ENCODE results near the gene NUDT17. TPM values are rescaled to one million over a fixed set of nuclear protein-coding genes. Genes with fewer than 3 reads are reported as not detected.
"Not testable (repeated sequence)": the region's sequence is repeated elsewhere in the genome, so short reads cannot be mapped to it uniquely, and the experiment has no call there.

The NUDT17 gene
- total RNA-seq, 2 donors from 2014 or later, result 2.1 to 2.2 TPM

DNA sequence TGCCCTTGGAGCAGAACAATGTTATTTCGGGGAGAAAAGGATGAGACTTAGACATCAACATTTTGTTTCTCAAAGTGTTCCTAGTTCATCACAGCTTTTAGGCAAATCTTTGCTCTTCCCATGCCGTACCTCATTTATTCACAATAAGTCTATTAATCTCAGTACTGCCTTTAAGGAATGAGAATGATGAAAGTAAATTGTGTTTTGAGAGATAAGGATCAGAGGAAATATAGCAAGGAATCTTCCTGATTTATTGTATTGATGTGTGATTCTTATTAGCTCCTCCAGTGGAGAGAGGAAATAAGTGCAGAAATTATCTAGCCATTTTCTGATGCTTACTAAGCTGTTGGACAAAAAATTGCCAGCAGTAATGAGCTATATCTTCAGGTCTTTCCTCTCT, 19.4 kb upstream of the NUDT17 start:
- Mint-ChIP-seq H3K27ac (peak overlapping the region; percentile 41), H3K36me3 (ENCODE audit: low read depth) (peaks cover 17% of the 10 kb centered on the region), H3K4me3 (peak overlapping the region; percentile 31), H3K4me1 (peaks cover 34% of the 10 kb centered on the region), H3K27me3 (no peaks in the 10 kb centered on the region)
- DNase-seq (no peak), ATAC-seq (no peak)
- H3K9me3 ChIP-seq (ENCODE audit: control insufficient read depth, low read length, poor library complexity, severe bottlenecking), result no peaks in the 10 kb centered on the region

DNA sequence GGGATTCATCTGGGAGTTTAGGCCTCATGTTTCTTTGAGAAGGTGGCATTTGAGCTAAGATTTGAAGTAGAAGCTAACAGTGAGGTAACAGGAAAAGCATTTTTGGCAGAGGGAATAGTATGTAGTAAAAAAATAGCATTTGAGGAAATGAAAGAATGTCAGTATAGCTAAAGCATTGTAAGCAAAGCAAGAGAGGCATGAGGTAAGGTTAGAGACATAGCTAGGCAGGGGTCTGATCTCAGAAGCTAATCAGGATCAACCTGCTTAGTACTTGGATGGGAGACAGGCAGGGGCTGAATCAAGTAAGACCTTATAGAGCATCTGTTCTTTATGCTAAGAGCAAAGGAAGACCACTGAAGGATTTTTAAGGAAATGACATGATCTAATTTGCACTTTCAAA, 17.5 kb upstream of the NUDT17 start:
- Mint-ChIP-seq H3K4me3 (peak overlapping the region; percentile 41), H3K4me1 (peaks cover 37% of the 10 kb centered on the region), H3K36me3 (ENCODE audit: low read depth) (peaks cover 25% of the 10 kb centered on the region), H3K27ac (peak overlapping the region; percentile 75), H3K27me3 (no peaks in the 10 kb centered on the region)
- DNase-seq (no peak), ATAC-seq (no peak)
- H3K9me3 ChIP-seq (ENCODE audit: control insufficient read depth, low read length, poor library complexity, severe bottlenecking), result no peaks in the 10 kb centered on the region

DNA sequence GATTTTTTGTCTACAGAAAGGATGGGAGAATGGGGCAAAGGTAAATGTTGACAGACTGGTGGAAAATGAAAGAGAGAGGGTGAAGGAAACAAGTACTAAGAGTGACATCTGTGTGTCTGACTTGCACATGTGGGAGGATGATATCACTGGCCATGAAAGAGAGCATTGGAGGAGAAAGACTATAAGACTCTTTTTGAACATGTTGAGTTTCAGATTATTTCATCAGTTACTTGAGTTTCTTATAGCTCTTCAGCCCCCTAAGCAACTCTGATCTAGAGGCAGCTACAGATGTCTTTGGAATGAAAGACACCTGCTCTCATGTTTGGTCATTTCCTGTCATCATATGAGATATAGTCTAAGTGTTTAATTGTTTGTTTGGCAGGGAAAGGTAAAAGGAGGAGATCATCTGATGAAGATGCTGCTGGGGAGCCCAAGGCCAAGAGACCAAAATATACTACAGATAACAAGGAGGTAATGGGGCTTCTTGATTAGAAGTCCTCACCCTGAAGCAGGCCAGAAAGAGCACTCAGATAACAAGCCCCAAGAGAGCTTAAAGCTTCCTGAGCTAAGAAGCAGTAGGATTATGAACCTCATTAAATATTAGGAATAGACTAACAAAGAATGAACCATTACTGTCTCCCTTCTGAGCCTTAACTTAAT, 16.9 kb upstream of the NUDT17 start:
- Mint-ChIP-seq H3K4me3 (peak overlapping the region; percentile 19), H3K27ac (peak overlapping the region; percentile 75), H3K4me1 (peaks cover 37% of the 10 kb centered on the region), H3K27me3 (no peaks in the 10 kb centered on the region), H3K36me3 (ENCODE audit: low read depth) (peaks cover 25% of the 10 kb centered on the region)
- H3K9me3 ChIP-seq (ENCODE audit: control insufficient read depth, low read length, poor library complexity, severe bottlenecking), result no peaks in the 10 kb centered on the region
- ATAC-seq (no peak), DNase-seq (no peak)

DNA sequence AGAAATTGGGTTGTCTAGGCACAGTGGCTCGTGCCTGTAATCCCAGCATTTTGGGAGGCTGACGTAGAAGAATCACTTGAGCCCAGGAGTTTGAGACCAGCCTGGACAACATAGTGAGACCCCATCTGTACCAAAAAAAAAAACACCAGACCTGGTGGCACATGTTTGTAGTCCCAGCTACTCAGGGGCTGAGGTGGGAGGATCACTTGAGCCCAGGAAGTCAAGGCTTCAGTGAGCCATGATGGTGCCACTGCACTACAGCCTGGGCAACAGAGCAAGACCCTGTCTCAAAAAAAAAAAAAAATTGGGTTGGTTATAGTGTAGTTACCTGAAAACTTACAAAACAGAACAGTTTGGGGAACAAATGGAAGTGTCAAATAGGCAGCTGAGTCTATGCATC, 14.6 kb upstream of the NUDT17 start:
- H3K36me3 Mint-ChIP-seq (ENCODE audit: low read depth), result peaks cover 25% of the 10 kb centered on the region
- H3K27me3 Mint-ChIP-seq; DNase-seq; H3K4me3 Mint-ChIP-seq; H3K27ac Mint-ChIP-seq; ATAC-seq; H3K9me3 ChIP-seq (ENCODE audit: control insufficient read depth, low read length, poor library complexity, severe bottlenecking): not testable (repeated sequence)
- peaks cover 27% of the 10 kb centered on the region for H3K4me1 Mint-ChIP-seq

DNA sequence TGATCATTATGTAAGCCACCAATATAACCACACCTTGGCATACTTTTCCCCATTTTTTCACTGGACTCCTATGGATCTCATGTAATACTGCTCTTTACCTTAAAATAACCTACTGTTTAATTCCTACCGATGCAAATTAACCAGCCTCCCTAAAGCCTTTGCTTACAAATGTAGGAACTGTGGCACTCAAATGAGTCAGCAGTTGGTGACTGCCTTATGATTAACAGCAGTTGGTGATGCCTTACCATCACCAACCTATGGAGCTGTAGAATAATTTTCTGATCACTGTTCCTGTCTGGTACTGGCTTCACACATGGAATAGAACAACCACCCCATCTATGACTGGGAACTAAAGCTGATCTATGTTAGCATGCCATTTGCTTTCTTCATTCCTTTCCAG, 7.8 kb upstream of the NUDT17 start:
- no peaks in the 10 kb centered on the region for H3K27me3 Mint-ChIP-seq
- ATAC-seq, result no peak
- no peaks in the 10 kb centered on the region for H3K36me3 Mint-ChIP-seq (ENCODE audit: low read depth)
- H3K4me1 Mint-ChIP-seq, result no peaks in the 10 kb centered on the region
- DNase-seq, result no peak
- H3K9me3 ChIP-seq (ENCODE audit: control insufficient read depth, low read length, poor library complexity, severe bottlenecking), result no peaks in the 10 kb centered on the region
- H3K4me3 Mint-ChIP-seq, result no peak overlapping the region
- H3K27ac Mint-ChIP-seq, result no peak overlapping the region

DNA sequence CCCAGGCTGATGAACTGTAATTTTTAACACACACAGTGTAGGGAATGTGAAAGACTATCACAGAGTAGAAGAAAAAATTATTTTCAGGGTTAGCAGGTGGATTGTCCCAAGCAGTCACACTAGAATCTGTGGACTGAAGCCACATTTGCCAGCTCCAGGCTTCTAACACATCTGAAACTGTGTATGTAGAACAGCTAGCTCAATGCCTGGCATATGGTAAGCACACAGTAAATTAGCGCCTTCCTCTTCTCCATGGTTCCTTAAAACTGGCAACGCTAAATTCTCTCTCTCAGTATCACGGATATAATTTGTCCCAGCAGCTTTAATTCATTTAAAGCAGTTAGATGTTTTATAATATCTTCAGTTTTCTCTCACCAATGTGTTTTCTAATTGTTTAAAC, 2.4 kb upstream of the NUDT17 start:
- DNase-seq (no peak), ATAC-seq (no peak)
- H3K9me3 ChIP-seq (ENCODE audit: control insufficient read depth, low read length, poor library complexity, severe bottlenecking), result no peaks in the 10 kb centered on the region
- Mint-ChIP-seq H3K27ac (no peak overlapping the region), H3K36me3 (ENCODE audit: low read depth) (no peaks in the 10 kb centered on the region), H3K27me3 (no peaks in the 10 kb centered on the region), H3K4me1 (peaks cover 5% of the 10 kb centered on the region), H3K4me3 (no peak overlapping the region)

GRCh38 chr1:145845144-145845513, 301 bp upstream of the NUDT17 start:
- Mint-ChIP-seq H3K36me3 (ENCODE audit: low read depth) (no peaks in the 10 kb centered on the region), H3K27me3 (no peaks in the 10 kb centered on the region), H3K4me3 (no peak overlapping the region), H3K4me1 (peaks cover 7% of the 10 kb centered on the region), H3K27ac (no peak overlapping the region)
- DNase-seq (no peak), ATAC-seq (peak; percentile 73)
- H3K9me3 ChIP-seq (ENCODE audit: control insufficient read depth, low read length, poor library complexity, severe bottlenecking), result no peaks in the 10 kb centered on the region

GRCh38 chr1:145846201-145846612, 777 bp downstream of the NUDT17 start:
- Mint-ChIP-seq H3K27ac (no peak overlapping the region), H3K36me3 (ENCODE audit: low read depth) (peaks cover 3% of the 10 kb centered on the region), H3K27me3 (no peaks in the 10 kb centered on the region), H3K4me3 (no peak overlapping the region), H3K4me1 (peaks cover 10% of the 10 kb centered on the region)
- H3K9me3 ChIP-seq (ENCODE audit: control insufficient read depth, low read length, poor library complexity, severe bottlenecking), result no peaks in the 10 kb centered on the region
- no peak for DNase-seq
- peak; percentile 58 for ATAC-seq

GRCh38 chr1:145847827-145848226, 2.4 kb downstream of the NUDT17 start:
- DNase-seq (no peak), ATAC-seq (no peak)
- Mint-ChIP-seq H3K4me1 (peaks cover 12% of the 10 kb centered on the region), H3K27ac (no peak overlapping the region), H3K4me3 (no peak overlapping the region), H3K36me3 (ENCODE audit: low read depth) (peaks cover 5% of the 10 kb centered on the region), H3K27me3 (no peaks in the 10 kb centered on the region)
- H3K9me3 ChIP-seq (ENCODE audit: control insufficient read depth, low read length, poor library complexity, severe bottlenecking), result no peaks in the 10 kb centered on the region

DNA sequence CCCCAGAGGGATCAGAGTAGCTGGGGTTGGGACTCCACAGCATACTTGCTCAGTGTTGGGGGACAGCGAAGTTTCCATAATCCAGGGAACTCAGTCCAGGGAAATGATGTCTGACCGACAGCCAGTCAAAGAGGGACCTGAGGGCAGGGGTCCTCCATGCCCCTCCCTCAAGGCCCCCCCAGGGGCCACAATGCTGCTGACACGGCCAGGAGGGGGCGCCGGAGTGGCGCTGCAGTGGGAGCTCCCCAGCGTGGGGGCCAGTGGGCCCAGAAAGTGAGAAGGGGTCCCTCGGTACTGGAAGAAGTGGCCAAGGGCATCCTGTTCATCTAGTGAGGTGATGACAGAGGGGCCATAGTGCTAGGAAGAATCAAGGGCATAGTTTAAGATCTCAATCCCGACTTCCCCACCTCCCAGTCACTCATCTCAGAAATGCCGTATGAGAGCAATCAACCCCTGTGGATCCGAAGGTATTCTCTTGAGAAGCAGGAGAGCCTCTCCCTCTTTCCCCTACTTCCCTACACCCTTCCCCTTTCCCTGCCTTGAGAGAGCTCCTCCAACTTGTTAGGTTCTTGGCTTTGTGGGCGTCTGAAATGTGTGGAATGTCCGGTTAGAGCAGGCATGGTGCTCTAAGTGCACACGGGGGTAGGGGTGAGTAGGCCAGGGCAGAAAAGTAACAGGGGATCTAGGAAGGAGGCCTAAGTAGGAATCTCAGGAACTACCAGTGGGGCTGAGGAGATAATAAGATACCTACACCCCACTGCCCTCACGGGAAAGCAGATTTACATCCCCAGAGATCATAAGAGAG, 4.1 kb downstream of the NUDT17 start:
- H3K27me3 Mint-ChIP-seq, result no peaks in the 10 kb centered on the region
- no peak for DNase-seq
- H3K4me1 Mint-ChIP-seq, result peaks cover 12% of the 10 kb centered on the region
- H3K36me3 Mint-ChIP-seq (ENCODE audit: low read depth), result peaks cover 12% of the 10 kb centered on the region
- no peak overlapping the region for H3K4me3 Mint-ChIP-seq
- no peak for ATAC-seq
- peak overlapping the region; percentile 56 for H3K27ac Mint-ChIP-seq
- no peaks in the 10 kb centered on the region for H3K9me3 ChIP-seq (ENCODE audit: control insufficient read depth, low read length, poor library complexity, severe bottlenecking)

DNA sequence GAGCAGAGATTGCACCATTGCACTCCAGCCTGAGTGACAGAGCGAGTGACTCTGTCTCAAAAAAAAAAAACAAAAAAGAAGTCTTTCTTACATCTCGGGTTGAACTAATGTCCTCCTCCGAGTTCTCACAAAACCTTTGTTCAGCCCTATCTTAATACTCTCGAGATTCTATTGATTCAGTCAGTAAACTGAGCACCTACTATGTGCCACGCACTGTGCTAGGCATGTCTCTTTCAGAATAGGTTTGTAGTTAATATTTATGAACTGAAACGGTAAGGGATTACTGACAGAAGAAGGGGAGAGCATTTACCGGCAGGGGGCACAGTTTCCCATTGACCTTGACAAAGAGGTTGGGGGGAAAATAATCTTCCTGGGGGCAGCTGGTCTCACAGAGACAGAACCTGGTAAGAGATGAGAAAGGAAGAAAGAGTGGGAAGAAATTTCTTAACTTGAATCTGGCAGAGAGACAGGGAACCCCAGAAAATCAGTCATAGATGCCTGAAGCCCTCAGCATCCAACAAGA, 10.1 kb downstream of the NUDT17 start:
- H3K4me1 Mint-ChIP-seq, result peaks cover 22% of the 10 kb centered on the region
- H3K27me3 Mint-ChIP-seq, result no peaks in the 10 kb centered on the region
- DNase-seq (no peak), ATAC-seq (no peak)
- H3K9me3 ChIP-seq (ENCODE audit: control insufficient read depth, low read length, poor library complexity, severe bottlenecking), result no peaks in the 10 kb centered on the region
- no peak overlapping the region for H3K4me3 Mint-ChIP-seq
- H3K27ac Mint-ChIP-seq, result peak overlapping the region; percentile 82
- H3K36me3 Mint-ChIP-seq (ENCODE audit: low read depth), result peaks cover 17% of the 10 kb centered on the region

- DNase-seq, result no peak
- peaks cover 22% of the 10 kb centered on the region for H3K4me1 Mint-ChIP-seq
Observed at GRCh38 chr1:145857170-145857569, 11.7 kb downstream of the NUDT17 start.

DNA sequence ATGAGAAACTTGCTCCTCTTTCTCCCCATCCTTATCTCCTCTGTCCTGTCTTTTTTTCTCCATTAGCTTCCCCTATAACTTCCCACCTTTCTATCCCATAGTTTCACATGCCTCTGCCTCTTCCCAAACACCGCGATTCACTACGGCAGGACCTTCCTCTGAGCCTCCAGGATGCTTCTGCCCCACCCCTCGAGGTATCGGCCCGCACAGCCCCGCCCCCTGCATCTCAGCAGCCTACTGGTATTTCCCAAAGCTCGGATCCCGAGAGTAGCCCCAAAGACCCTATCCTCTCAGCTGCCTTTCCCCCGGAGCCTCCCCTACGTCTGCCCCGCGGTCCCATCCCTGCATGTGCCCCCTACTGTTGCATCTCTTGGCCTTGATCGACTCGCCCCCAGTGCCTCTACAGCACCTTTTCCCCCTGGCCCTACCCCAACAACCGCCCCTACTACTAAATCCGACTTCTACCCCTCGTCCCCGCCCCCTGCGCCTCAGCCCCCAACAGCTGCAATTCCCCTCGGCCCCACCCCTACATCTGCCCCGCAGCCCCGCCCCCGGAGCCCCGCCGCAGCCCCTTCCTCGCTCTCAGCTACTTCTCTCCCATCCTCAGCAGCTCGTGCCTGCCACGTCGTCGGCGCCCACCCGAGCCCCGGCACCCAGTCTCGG, 12.9 kb downstream of the NUDT17 start:
- Mint-ChIP-seq H3K27ac (peak overlapping the region; percentile 82), H3K27me3 (no peaks in the 10 kb centered on the region), H3K4me3 (peak overlapping the region; percentile 96), H3K4me1 (peaks cover 20% of the 10 kb centered on the region), H3K36me3 (ENCODE audit: low read depth) (peaks cover 11% of the 10 kb centered on the region)
- no peaks in the 10 kb centered on the region for H3K9me3 ChIP-seq (ENCODE audit: control insufficient read depth, low read length, poor library complexity, severe bottlenecking)
- DNase-seq (peak; percentile 17 to 70 (median 69)), ATAC-seq (peak; percentile 54)

More at GRCh38 chr1:145857170-145857569, 11.7 kb downstream of the NUDT17 start:
- Mint-ChIP-seq H3K27me3 (no peaks in the 10 kb centered on the region), H3K27ac (peak overlapping the region; percentile 82), H3K4me3 (peak overlapping the region; percentile 96), H3K36me3 (ENCODE audit: low read depth) (peaks cover 13% of the 10 kb centered on the region)
- H3K9me3 ChIP-seq (ENCODE audit: control insufficient read depth, low read length, poor library complexity, severe bottlenecking), result no peaks in the 10 kb centered on the region
- ATAC-seq, result no peak
